ENCODE measurements around the gene KCNJ3.

Gene KCNJ3

GRCh38 chr2:154707994-154708575 is 9.6 kb downstream of the KCNJ3 start:
- DNase-seq, result no peak

GRCh38 chr2:154709215-154709614 is 10.7 kb downstream of the KCNJ3 start:
- no peak for DNase-seq

DNA sequence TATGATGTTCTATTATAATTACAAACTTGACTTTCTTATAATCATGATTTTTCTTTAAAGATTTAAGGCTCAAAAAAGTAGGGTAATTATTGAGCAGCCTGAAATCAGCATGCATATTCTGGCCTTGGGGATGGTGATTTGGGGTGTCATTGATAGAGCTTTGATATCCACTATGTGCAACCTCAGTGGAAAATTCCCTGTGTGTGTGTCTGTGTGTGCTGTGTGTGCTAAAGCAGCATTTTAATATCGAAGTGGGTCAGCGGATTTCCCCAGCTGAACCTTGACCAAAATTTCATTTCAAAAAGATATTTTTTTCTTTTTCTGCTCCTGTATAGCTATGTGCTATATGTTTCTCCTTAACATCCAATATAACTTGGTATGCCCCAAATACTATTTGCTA is 11.6 kb downstream of the KCNJ3 start:
- DNase-seq, result no peak

DNA sequence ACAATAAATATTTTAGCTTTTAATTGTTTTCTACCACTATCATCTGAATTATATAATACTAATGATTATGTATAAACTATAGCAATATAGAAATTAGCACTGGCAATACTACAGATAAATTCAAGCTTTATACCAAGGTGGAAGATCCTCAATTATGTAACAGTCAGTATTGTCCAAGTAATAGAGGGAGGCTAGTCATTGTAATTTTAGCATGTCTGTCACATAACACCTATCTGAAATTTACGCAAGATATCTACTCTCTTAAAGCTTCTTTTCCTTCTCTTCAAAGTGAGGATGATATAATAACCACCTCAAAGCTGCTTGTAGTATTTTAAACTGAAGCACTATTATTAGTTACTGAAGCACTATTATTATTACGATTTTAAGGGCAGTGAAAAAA is 12.2 kb downstream of the KCNJ3 start:
- no peak for DNase-seq

GRCh38 chr2:154713675-154714074 is 15.2 kb downstream of the KCNJ3 start:
- no peak for DNase-seq

- DNase-seq, result no peak
Measured at GRCh38 chr2:154720651-154721050, 22.2 kb downstream of the KCNJ3 start.

- DNase-seq, result no peak
Measured at GRCh38 chr2:154724194-154724797, 25.8 kb downstream of the KCNJ3 start.

DNA sequence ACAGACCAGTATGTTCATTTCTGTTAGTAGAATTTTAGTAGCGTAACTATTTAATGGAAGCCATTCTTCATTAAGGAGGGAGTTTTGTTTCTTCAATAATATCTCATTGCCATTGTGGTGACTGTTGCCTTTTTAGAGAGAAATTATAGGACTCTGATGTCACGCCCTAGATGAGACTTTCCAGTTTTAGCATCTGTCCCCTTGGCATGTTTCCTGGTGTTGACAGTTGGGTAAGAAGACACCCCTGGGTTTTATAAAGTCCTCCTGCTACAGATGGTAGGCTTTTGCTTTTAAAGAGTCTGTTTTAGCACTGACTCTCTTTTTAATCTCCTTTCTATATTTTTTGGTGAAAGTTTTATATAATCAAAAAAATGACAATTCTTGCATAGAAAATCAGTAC is 41.9 kb downstream of the KCNJ3 start:
- no peak for DNase-seq

DNA sequence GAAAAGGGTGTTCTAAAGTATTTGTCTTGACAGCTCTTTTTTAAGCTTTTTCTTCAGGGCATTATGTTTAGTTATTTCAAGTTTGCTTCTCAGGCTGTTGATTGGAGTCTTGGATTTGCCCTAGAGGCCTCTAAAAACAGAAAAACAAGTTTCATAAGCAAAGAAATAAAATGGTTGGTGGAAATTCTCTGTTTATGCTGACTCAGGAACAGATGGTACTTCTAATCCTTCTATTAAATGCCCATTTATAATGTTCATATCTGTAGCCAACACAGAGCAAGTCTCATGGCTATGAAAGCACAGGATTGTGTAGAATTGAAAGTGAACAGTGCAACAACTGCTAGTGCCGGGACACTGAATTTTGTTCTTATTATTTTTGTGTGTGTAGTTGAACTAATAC is 60.4 kb downstream of the KCNJ3 start:
- no peak for DNase-seq

DNA sequence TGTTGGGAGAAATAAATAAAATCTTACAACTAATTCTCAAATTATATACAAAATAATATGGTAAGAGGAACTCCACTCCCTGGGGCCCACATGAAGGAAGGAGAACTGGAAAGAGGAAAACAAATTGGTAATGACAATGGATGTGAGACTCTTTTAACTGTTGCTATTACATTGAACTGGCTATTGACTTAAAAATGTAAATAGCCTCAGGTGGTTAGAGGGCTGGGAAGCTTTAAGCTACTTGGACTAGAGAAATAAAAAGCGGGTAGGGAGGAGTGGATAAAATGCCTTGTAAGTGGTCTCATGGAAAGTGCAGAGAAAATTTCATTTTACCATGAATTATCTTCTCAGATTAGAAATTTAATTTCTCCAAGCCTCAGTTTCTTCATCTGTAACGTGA is 64.1 kb downstream of the KCNJ3 start:
- no peak for DNase-seq

- no peak for DNase-seq
Measured at GRCh38 chr2:154771664-154772284, 73.3 kb downstream of the KCNJ3 start.

- no peak for DNase-seq
Measured at GRCh38 chr2:154776825-154777224, 78.3 kb downstream of the KCNJ3 start.

DNA sequence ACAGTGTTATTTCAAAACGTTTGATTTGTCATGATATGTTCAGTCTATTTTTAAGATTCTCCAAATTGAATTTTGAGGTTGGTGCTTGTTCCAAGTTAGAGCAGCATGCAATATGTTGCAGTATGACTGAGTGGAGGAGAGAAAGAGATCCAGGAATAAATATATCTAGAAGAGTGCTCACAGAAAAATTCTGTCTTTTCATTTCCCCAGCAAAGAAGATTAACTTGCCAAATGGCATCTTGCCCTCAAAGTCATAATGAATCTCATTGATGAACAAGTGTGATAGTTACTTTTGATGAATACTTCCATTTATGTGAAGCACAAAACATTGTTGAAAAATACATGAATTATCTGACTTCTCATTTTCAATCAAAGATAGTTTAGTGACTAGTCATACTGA is 95.9 kb downstream of the KCNJ3 start:
- DNase-seq, result no peak

DNA sequence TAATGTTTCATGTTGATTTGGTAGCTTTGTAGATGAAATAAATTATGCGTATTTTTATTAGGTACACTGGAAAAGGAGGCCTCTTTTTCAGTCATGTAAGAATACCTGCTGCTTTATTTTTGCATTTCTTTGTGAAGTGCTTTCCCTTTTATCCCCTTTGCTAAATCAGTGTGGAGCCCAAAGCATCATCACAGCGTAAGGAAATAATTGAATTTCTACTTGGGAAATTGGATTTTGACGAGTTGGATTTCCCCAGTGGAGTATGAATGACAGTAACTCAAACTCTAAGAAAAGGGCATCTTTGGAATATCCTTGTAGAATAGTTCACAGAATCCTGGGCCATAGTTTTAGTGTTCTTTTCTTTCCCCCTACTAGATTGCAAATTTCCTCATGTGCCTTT is 97.2 kb downstream of the KCNJ3 start:
- DNase-seq, result no peak

- DNase-seq, result no peak
Measured at GRCh38 chr2:154804451-154804850, 106.0 kb downstream of the KCNJ3 start.

DNA sequence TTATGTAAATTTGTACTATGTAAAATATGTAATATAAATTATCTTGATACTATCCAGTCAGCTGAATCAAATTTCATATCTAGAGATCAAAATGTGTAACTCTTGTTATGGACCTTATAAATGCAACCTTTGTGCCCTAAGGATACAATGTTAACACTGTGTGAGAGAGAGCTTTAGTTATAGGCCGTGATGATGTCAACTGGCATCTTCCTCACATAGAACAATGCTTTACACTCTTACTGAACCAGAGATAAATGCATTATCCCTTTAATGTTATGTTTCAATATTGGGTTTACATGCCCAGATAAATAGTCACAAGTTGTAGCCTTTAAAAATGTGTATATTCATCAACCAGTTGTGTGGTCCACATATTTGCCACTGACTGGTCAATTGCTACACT is 115.1 kb downstream of the KCNJ3 start:
- DNase-seq, result no peak

DNA sequence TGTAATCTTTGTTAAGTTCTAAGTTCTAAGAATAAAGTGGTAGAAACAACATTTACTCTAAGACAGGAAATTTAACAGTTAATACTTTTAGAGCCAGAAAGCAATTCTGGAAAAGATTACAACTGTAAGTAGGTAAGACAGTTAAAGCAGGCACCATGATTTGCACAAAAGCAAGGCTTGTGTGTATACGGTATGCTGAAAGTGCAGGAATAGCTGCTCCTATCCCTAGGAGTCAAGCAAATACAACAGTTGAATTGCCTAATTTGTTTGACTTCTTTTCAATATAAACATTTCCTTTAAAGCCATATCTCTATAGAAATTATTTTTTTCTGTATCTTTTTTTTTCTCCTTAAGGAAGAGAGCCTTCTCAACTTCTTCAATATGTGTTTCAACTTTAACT is 116.4 kb downstream of the KCNJ3 start:
- no peak for DNase-seq

DNA sequence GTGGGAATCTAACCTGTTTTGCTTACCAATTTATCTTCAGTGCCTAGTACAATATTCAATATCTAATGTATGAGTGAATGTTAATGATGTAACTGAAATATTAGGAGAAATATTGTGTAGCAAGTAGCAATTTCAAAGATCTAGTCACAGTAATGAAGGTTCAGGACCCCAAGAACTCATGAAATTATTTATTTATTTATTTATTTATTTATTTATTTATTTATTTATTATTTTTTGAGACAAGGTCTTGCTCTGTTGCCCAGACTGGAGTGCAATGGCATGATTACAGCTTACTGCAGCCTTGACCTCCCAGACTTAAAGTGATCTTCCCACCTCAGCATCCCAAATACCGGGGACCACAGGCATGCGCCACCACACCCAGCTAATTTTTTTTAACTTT is 126.9 kb downstream of the KCNJ3 start:
- DNase-seq, result no peak

GRCh38 chr2:154826827-154827226 is 128.3 kb downstream of the KCNJ3 start:
- no peak for DNase-seq

GRCh38 chr2:154827286-154827685 is 128.8 kb downstream of the KCNJ3 start:
- no peak for DNase-seq

- no peak for DNase-seq
Measured at GRCh38 chr2:154832711-154833110, 134.2 kb downstream of the KCNJ3 start.

- no peak for DNase-seq
Measured at GRCh38 chr2:154836632-154837031, 138.1 kb downstream of the KCNJ3 start.

- DNase-seq, result no peak
Measured at GRCh38 chr2:154837035-154837434, 138.5 kb downstream of the KCNJ3 start.

DNA sequence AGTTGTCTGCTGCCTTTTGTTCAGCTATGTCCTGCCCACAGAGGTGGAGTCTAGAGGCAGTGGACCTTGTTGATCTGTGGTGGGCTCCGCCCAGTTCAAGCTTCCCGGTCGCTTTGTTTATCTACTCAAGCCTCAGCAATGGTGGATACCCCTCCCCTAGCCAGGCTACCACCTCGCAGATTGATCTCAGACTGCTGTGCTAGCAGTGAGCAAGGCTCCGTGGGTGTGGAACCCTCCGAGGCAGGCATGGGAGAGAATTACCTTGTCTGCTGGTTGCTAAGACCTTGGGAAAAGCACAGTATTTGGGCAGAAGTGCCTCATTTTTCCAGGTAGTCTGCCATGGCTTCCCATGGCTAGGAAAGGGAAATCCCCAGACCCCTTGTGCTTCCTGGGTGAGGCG is 146.0 kb downstream of the KCNJ3 start:
- DNase-seq, result no peak

DNA sequence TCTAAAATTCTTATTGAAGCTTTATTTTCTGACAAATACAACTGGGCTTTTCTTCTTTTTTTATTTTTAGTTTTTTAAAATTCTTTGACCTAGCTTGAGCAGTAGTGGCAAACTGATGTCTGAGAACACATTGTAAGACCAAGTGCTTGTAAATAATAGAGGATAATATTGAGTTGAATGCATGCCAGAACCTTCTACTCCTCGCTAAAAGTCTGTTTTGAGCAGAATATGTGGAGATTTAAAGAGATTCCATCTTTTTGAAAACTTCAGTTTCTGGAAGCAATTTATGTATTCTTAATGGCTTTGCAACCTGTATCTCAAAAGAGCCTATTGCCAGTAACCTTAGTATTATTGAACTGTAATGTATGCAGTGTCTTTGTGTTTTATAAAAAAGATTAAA is 148.3 kb downstream of the KCNJ3 start:
- DNase-seq, result no peak

Measured in CD4-positive, alpha-beta T cell treated with Interleukin-15 for 1 hour (primary cell).